ENCODE measurements around the gene KANK4.

The KANK4 gene

GRCh38 chr1:62307895-62308492 lies 11.2 kb downstream of the KANK4 start:
- no peak for DNase-seq (ENCODE audit: low read depth in 1 of 2, low spot score in 1 of 2)

DNA sequence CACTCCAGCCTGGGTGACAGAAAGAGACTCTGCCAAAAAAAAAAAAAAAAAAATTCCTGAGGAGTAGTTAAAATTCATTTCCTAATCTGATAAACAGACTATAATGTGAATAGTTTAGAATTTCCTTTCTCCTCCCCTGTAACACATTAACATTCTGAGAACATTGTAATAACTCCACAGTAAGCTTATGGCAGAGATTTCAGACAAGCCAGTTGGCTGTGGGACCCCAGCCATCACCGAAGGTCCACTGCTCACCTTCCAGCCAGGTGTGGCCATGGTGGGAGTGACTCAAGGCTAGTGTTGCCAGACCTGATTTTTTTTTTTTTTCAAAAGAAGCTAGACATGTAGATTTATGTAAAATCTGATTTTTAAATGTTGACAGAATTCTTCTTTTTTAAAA lies 11.8 kb downstream of the KANK4 start:
- DNase-seq (ENCODE audit: low read depth in 1 of 2, low spot score in 1 of 2), result no peak

GRCh38 chr1:62306065-62306464 lies 13.2 kb downstream of the KANK4 start:
- DNase-seq (ENCODE audit: low read depth in 1 of 2, low spot score in 1 of 2), result no peak

DNA sequence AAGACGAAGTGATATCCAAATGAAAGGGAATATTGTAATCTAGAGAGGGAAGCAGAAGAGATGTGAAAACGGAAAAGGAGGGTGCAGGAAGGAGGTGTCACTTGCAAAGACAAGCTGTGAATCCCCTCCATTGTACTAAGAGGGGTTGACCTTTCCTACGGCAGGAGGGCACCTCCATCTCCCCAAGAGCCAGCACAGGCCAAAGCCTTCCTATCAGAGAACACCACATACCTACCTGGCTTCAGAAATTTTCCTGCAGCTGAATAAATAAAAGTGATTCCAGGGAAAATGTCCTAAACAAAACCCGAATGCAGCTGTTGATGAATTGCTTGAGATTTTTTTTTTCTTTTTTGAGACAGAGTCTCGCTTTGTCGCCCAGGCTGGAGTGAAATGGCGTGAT lies 14.3 kb downstream of the KANK4 start:
- no peak for DNase-seq (ENCODE audit: low read depth in 1 of 2, low spot score in 1 of 2)

GRCh38 chr1:62304515-62304914 lies 14.7 kb downstream of the KANK4 start:
- no peak for DNase-seq (ENCODE audit: low read depth in 1 of 2, low spot score in 1 of 2)

- no peak for DNase-seq (ENCODE audit: low read depth in 1 of 2, low spot score in 1 of 2)
Measured at GRCh38 chr1:62301726-62302390, 17.4 kb downstream of the KANK4 start.

DNA sequence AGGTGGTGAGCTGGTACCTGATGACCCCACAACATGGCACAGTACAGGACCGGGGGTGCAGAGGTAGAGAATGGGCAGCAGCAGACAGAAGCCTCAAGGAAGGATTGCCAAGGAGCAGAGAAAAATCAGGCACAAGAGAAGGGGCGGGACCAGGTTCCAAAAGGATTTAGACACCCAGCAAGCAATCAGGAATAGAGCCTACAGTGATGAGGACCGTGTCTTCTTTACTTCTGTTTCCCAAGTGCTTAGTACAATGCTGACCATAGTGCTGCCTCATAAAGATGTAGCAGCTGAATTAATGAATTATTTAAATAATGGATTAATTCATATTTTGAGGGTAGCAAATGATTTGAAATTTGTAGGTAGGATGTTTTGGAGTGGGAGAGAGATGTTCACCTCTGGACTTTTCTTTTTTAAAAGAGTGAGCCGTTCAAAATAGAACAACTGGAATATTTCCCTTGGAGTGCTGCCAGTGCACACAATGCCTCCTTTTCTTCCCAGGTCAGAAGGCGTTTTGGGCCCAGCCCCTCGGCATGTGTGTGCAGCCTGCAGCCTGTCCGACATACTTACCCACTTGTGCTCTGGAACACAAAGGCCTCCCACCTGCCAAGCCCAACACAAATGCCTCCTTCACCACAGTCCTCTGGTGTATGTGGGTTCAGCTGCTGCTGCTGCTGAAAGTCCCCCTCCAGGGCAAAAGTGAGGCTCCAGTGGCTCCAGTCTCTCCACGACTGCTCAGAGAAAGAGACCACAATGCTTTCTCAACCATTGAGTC lies 19.6 kb downstream of the KANK4 start:
- DNase-seq (ENCODE audit: low read depth in 1 of 2, low spot score in 1 of 2), result no peak

DNA sequence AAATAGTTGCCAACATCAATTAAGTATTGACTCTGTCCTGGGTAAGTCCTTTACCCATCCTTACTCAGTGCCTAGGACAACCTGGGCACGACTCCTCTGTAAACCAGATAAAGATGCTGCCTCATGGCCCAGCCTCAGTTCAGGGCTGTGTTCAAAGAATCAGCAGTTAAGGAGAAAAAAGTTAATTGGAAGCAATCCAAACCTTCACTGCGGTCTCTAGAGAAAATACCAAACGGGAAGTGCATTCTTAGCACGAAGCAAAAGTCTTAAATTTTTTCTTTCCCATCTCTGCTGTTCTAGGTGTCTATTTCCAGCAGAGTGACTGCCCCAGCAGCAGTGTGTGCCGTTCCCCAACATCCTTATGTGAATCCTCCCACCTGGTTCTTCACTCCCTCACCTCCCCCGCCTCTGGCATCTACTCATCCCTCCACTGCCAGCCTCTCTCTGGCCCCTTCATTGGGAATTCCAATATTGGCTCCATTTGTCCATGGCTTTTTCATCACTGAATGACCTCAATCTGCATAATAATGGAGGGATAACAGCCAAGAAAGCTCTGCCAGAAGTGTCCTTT lies 23.2 kb downstream of the KANK4 start:
- no peak for DNase-seq (ENCODE audit: low read depth in 1 of 2, low spot score in 1 of 2)

DNA sequence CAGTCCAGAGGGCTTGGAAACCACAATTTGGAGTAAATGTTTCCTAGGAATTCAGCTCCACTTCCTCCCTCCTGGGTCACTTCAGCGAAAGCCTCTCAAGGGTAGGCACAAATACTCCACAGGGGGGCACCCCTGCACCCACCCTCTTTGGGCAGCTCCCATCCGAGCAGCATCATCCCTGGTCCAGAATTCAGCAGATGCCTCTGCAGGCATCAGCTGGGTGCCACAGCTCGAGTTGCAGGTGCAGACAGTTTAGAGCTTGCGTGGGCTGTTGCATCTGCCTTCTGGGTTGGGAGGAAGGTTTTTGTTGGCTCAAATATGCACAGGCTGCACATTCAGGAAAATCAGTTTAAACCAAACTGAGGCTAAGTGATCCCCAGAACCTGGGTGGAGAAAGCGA lies 25.0 kb downstream of the KANK4 start:
- no peak for DNase-seq (ENCODE audit: low read depth in 1 of 2, low spot score in 1 of 2)

DNA sequence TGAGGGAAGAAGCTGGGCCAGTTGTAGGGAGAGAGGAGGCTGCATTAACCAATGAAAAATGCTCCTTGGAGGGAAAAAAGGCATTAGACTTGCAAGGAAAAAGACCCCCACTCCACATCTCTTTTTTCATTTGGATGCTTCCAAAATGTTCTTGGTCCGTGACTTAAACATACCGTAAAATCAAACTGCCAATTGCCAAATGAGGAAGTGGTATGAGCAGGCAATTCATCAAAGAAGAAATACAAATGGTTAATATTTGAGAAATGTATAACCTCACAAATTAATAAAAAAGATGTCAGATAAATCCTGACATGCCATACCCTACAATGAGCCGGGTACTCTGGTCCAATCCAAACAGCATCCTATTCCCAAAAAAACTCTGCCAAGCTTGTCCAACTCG lies 30.6 kb downstream of the KANK4 start:
- no peak for DNase-seq (ENCODE audit: low read depth in 1 of 2, low spot score in 1 of 2)

GRCh38 chr1:62288224-62288623 lies 31.0 kb downstream of the KANK4 start:
- DNase-seq (ENCODE audit: low read depth in 1 of 2, low spot score in 1 of 2), result no peak

GRCh38 chr1:62286786-62287224 lies 32.4 kb downstream of the KANK4 start:
- DNase-seq (ENCODE audit: low read depth in 1 of 2, low spot score in 1 of 2), result no peak

GRCh38 chr1:62285984-62286785 lies 33.0 kb downstream of the KANK4 start:
- no peak for DNase-seq (ENCODE audit: low read depth in 1 of 2, low spot score in 1 of 2)

GRCh38 chr1:62285440-62285839 lies 33.8 kb downstream of the KANK4 start:
- DNase-seq (ENCODE audit: low read depth in 1 of 2, low spot score in 1 of 2), result no peak

- no peak for DNase-seq (ENCODE audit: low read depth in 1 of 2, low spot score in 1 of 2)
Measured at GRCh38 chr1:62283986-62284385, 35.2 kb downstream of the KANK4 start.

DNA sequence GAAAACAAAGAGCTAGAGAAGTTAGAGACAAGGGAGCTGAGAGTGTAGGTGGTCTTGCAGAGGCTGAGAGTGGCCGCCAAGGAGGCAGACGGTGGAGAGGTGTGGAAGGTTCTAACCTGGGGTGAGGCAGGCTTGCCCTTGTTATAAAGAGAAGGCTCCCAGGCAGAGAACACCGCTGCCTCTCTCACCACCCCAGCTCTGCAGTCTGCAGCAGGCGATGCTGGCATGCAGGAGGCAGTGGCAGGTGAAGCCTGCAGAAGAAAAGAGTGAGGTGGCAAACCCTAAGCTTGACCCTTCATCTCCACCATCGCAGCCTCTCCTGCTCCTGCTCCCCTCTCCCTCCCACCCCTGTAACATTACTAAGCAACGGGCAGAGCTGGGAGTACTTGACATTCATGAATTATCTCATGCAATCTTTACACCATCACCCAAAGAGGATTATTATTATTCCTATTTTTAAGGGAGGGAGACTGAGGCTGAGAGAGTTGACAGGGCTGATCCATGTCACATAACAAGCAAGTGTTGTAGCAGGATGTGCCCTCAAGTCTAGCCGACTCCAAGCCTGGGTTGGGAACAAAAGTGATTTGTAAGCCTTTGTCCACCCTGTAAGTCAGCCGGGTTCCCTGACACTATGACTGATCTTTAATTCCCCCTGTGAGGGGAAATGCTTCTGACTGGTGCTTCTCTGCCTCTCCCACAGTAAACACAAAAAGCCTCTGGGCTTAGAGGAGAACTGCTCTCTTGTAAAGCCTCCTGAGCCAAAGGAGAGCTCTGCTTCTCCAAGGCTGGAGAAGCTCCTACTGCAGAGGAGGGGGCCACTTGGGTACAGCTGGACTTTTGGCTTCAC lies 36.1 kb downstream of the KANK4 start:
- no peak for DNase-seq (ENCODE audit: low read depth in 1 of 2, low spot score in 1 of 2)

GRCh38 chr1:62281922-62282555 lies 37.2 kb downstream of the KANK4 start:
- no peak for DNase-seq (ENCODE audit: low read depth in 1 of 2, low spot score in 1 of 2)

- no peak for DNase-seq (ENCODE audit: low read depth in 1 of 2, low spot score in 1 of 2)
Measured at GRCh38 chr1:62280960-62281465, 38.2 kb downstream of the KANK4 start.

- no peak for DNase-seq (ENCODE audit: low read depth in 1 of 2, low spot score in 1 of 2)
Measured at GRCh38 chr1:62280150-62280549, 39.1 kb downstream of the KANK4 start.

DNA sequence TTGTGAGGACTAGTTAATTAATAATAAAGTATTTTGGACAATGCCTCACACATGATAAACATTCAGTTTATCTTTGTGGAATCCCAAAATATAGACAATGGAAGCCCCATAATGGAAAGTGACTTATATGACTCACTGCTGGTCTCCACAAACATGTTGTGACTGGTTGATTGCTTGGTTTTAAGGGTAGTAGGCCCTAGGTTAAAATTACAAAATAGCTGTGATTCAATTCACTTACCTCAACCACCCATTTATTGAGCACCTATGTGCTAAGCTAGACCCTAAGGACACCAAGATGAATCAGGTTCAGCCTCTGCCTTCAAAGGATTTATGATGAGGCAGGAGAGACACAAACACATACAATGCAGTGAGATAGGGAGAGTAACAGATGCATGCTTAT lies 42.4 kb downstream of the KANK4 start:
- no peak for DNase-seq (ENCODE audit: low read depth in 1 of 2, low spot score in 1 of 2)
